ENCODE data around the gene TMEM121.

DNA sequence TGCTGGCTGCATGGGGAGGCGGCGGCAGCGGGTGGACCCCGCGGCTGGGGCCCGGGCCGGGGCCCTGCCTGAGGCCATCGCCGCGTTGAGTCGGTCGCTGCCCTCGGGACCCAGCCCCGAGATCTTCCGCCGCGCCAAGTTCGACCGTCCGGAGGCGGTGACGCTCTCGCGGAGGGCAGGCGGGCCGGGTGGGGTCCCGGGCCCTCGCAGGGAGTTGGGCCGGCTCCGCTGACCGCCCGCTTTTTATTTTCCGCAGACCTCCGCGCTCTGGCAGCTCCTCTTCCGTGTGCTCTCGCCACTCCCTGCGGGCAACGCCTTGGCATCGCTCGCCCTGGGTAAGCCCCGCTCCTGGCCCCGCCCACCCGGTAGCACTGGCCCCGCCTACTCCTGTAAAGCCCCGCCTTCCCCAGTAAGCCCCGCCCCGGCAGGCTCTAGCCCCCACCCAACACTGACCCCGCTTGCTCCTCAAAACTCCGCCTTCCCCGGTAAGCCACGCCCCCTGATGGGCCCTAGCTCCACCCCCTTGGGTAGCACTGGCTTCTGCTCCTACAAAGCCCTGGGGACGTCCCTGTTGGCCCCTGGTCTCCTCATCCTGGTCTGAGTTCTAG, 34.9 kb upstream of the TMEM121 start:
- TF ChIP-seq CTCF (IDR thresholded peaks at IDR 0.05; ENCODE audit: insufficient read depth, low read depth, low read length) = no peak
- no peak for TF ChIP-seq EZH2 (IDR thresholded peaks at IDR 0.05; ENCODE audit: insufficient read depth, low read length)
